Motor neuron (in vitro differentiated cells): ENCODE data around the gene STAG3. TPM values are rescaled to one million over a fixed set of nuclear protein-coding genes. Genes with fewer than 3 reads are reported as not detected.
"Not testable (repeated sequence)": the region's sequence is repeated elsewhere in the genome, so short reads cannot be mapped to it uniquely, and the experiment has no call there.

Source experiments
- ATAC-seq, 8 experiments: fragments of 200-7000 bp; cut with Tn5 transposase; replicated peaks in 6 of 8; 2 replicates each; pipeline ENCODE4 v1.8.0; 2021; ENCODE audit warnings: mild to moderate bottlenecking in 8 of 8, moderate library complexity in 8 of 8
- H3K27ac ChIP-seq, 2 donors: fragments of 250-450 bp; sonication (Bioruptor Pico); 2 replicates each; pipeline ENCODE4 v1.9.0; 2021; ENCODE audit warnings: antibody characterized with exemption in 2 of 2, mild to moderate bottlenecking in 2 of 2, moderate library complexity in 1 of 2
- H3K4me1 ChIP-seq, 2 donors: fragments of 250-450 bp; sonication (Bioruptor Pico); replicated peaks in 1 of 2; 2 replicates each; pipeline ENCODE4 v1.6.1; 2021; ENCODE audit warnings: antibody characterized with exemption in 2 of 2, mild to moderate bottlenecking in 2 of 2, moderate library complexity in 1 of 2
- H3K4me3 ChIP-seq, 5 donors: fragments of 250-450 bp; sonication (Bioruptor Pico); 2 replicates each; pipeline ENCODE4 v1.9.0; 2021; ENCODE audit warnings: antibody characterized with exemption in 5 of 5, mild to moderate bottlenecking in 5 of 5, moderate library complexity in 4 of 5
- WGBS, 10 experiments: fragments of 450-650 bp; shearing (Covaris generic); methylation state at CpG; one replicate each; pipeline ENCODE4 v1.0.0; 2022; 5-methylcytosine and 5-hydroxymethylcytosine counted together
- in situ Hi-C, 9 experiments: fragments of 400-800 bp; cut with MboI; loops; one replicate each; pipeline ENCODE4 v1.15.0; 2021; ENCODE audit warnings: low sequenced_read_pairs in 9 of 9, low pct_unique_long_range_greater_than_20kb in 2 of 9; ENCODE audit not compliant: unreplicated experiment in 9 of 9
- total RNA-seq, 8 experiments: library from RNA; unstranded; fragments of 300-600 nt; gene quantifications; 2 replicates each; pipeline versions ENCODE4 v1.2.3 to v1.2.4, GENCODE V29; 2022

Gene STAG3
- total RNA-seq, 8 experiments from 2014 or later, result 2.1 to 18.0 (median 7.5) TPM

- peaks cover 18 to 32% of the 10 kb centered on the region in 2 donors for H3K4me1 ChIP-seq
- in situ Hi-C loops, result no loop called here
- no peak for ATAC-seq
- H3K27ac ChIP-seq, result no peak overlapping the region
- H3K4me3 ChIP-seq, result no peak overlapping the region
- 40 to 97% (median 73%) methylated on average over 1 to 8 of the region's 11 CpGs; no CpG with 5 or more reads in 2 of the 10 experiments for whole genome bisulfite sequencing, 10 experiments
These were observed 7.4 kb upstream of the STAG3 start for GRCh38 chr7:100170101-100170897.

GRCh38 chr7:100171087-100171681, 6.5 kb upstream of the STAG3 start:
- in situ Hi-C loops, result no loop called here
- WGBS, 10 experiments, result 0 to 30% (median 26%) methylated on average over 1 to 16 of the region's 61 CpGs; no CpG with 5 or more reads in 7 of the 10 experiments
- ATAC-seq, result peak in 6 of 8 experiments; percentile 9 to 80 (median 65)
- peak overlapping the region in 3 of 5 donors; percentile 3 to 29 (median 24) for H3K4me3 ChIP-seq
- H3K27ac ChIP-seq, result no peak overlapping the region
- H3K4me1 ChIP-seq, result peaks cover 22 to 35% of the 10 kb centered on the region in 2 donors

GRCh38 chr7:100171840-100172239, 5.9 kb upstream of the STAG3 start:
- no peak overlapping the region for H3K27ac ChIP-seq
- ATAC-seq, result peak in 2 of 8 experiments; percentile 8 to 23
- WGBS, 10 experiments, result 67 to 82% (median 80%) methylated on average over 2 to 3 of the region's 22 CpGs; no CpG with 5 or more reads in 7 of the 10 experiments

GRCh38 chr7:100173806-100174495, 3.8 kb upstream of the STAG3 start:
- H3K27ac ChIP-seq, result no peak overlapping the region
- H3K4me3 ChIP-seq, result no peak overlapping the region
- peaks cover 7 to 21% of the 10 kb centered on the region in 2 donors for H3K4me1 ChIP-seq
- ATAC-seq, result no peak
- in situ Hi-C loops, result no loop called here
- 60 to 98% (median 88%) methylated on average over 2 to 8 of the region's 11 CpGs; no CpG with 5 or more reads in 4 of the 10 experiments for WGBS, 10 experiments

More at GRCh38 chr7:100171840-100172239, 5.9 kb upstream of the STAG3 start:
- in situ Hi-C loops, result no loop called here
- H3K4me1 ChIP-seq, result peaks cover 22 to 37% of the 10 kb centered on the region in 2 donors
- peak overlapping the region in 1 of 5 donors; percentile 29 for H3K4me3 ChIP-seq

- WGBS, 10 experiments, result 0 to 100% (median 90%) methylated on average over 1 to 4 of the region's 5 CpGs; no CpG with 5 or more reads in 4 of the 10 experiments
- H3K27ac ChIP-seq, result no peak overlapping the region
- in situ Hi-C loops, result no loop called here
- no peak overlapping the region for H3K4me3 ChIP-seq
- H3K4me1 ChIP-seq, result peaks cover 7 to 21% of the 10 kb centered on the region in 2 donors
- ATAC-seq, result no peak
These were observed 3.1 kb upstream of the STAG3 start for GRCh38 chr7:100174582-100174981.

GRCh38 chr7:100175296-100175935, 2.3 kb upstream of the STAG3 start:
- peaks cover 7 to 21% of the 10 kb centered on the region in 2 donors for H3K4me1 ChIP-seq
- peak overlapping the region in 1 of 5 donors; percentile 98 for H3K4me3 ChIP-seq
- in situ Hi-C loops, result no loop called here
- H3K27ac ChIP-seq, result no peak overlapping the region
- 77 to 100% (median 96%) methylated on average over 1 to 7 of the region's 14 CpGs; no CpG with 5 or more reads in 1 of the 10 experiments for WGBS, 10 experiments
- ATAC-seq, result no peak

- 0 to 90% (median 60%) methylated on average over 1 to 2 of the region's 14 CpGs; no CpG with 5 or more reads in 5 of the 10 experiments for WGBS, 10 experiments
- ATAC-seq, result no peak
- peak overlapping the region in 1 of 2 donors; percentile 83 for H3K27ac ChIP-seq
These were observed 1.3 kb upstream of the STAG3 start for GRCh38 chr7:100176096-100177044.

GRCh38 chr7:100180084-100180483, 2.4 kb downstream of the STAG3 start:
- 80 to 100% methylated on average over 2 of the region's 3 CpGs; no CpG with 5 or more reads in 8 of the 10 experiments for WGBS, 10 experiments
- H3K4me3 ChIP-seq, in situ Hi-C loops, H3K4me1 ChIP-seq, ATAC-seq, H3K27ac ChIP-seq: not testable (repeated sequence)

More at GRCh38 chr7:100176096-100177044, 1.3 kb upstream of the STAG3 start:
- Histone ChIP-seq H3K4me1 (peaks cover 7 to 12% of the 10 kb centered on the region in 2 donors), H3K4me3 (peak overlapping the region; percentile 60 to 98 (median 78))
- in situ Hi-C loops, result no loop called here

GRCh38 chr7:100182616-100183015, 4.9 kb downstream of the STAG3 start:
- H3K27ac ChIP-seq, result not testable (repeated sequence)

GRCh38 chr7:100183090-100183489, 5.4 kb downstream of the STAG3 start:
- ATAC-seq, H3K4me3 ChIP-seq, H3K27ac ChIP-seq, H3K4me1 ChIP-seq, in situ Hi-C loops: not testable (repeated sequence)
- 83 to 100% (median 92%) methylated on average over 1 to 4 of the region's 6 CpGs; no CpG with 5 or more reads in 3 of the 10 experiments for WGBS, 10 experiments

More at GRCh38 chr7:100182616-100183015, 4.9 kb downstream of the STAG3 start:
- ATAC-seq, H3K4me3 ChIP-seq, in situ Hi-C loops, H3K4me1 ChIP-seq: not testable (repeated sequence)
- 68 to 100% (median 81%) methylated on average over 2 to 5 of the region's 6 CpGs; no CpG with 5 or more reads in 2 of the 10 experiments for WGBS, 10 experiments

- Histone ChIP-seq H3K4me1 (peaks cover 0 to 4% of the 10 kb centered on the region in 2 donors), H3K27ac (no peak overlapping the region), H3K4me3 (no peak overlapping the region)
- 56 to 100% (median 93%) methylated on average over 1 to 2 of the region's 2 CpGs; no CpG with 5 or more reads in 3 of the 10 experiments for WGBS, 10 experiments
- peak in 1 of 8 experiments; percentile 18 for ATAC-seq
- in situ Hi-C loops, result no loop called here
These were observed 8.0 kb downstream of the STAG3 start for GRCh38 chr7:100185726-100186125.
